Type B pancreatic cell (in vitro differentiated cells): Measurements from ENCODE around the gene HADH. TPM values are rescaled to one million over a fixed set of nuclear protein-coding genes. Genes with fewer than 3 reads are reported as not detected.

Experiments
- DNase-seq: peaks from one replicate; pipeline ENCODE4 v3.0.0; 2021; ENCODE audit warnings: mixed read lengths; ENCODE audit not compliant: unreplicated experiment; ENCODE audit errors: extremely low spot score
- H3K27ac Mint-ChIP-seq: 2 replicates; pipeline ENCODE4 v1.8.0; 2021; ENCODE audit warnings: mild to moderate bottlenecking, mixed read lengths
- H3K27me3 Mint-ChIP-seq: 2 replicates; pipeline ENCODE4 v1.8.0; 2021; ENCODE audit warnings: mixed read lengths
- H3K36me3 Mint-ChIP-seq: 2 replicates; pipeline ENCODE4 v1.8.0; 2021; ENCODE audit warnings: mixed read lengths
- H3K4me1 Mint-ChIP-seq: one replicate; pipeline ENCODE4 v1.8.0; 2021; ENCODE audit warnings: mixed read lengths; ENCODE audit not compliant: unreplicated experiment
- H3K4me3 Mint-ChIP-seq: 2 replicates; pipeline ENCODE4 v1.8.0; 2021; ENCODE audit warnings: mild to moderate bottlenecking, mixed read lengths
- H3K9me3 Mint-ChIP-seq: 2 replicates; pipeline ENCODE4 v1.8.0; 2021; ENCODE audit warnings: mixed read lengths
- CTCF ChIP-seq: fragments of 200-600 bp; sonication (generic); conservative IDR thresholded peaks from 2 replicates; pipeline ENCODE4 v1.5.0; 2021; ENCODE audit warnings: antibody characterized with exemption, mild to moderate bottlenecking
- total RNA-seq: library from RNA; stranded (reverse); gene quantifications from 2 replicates; pipeline ENCODE4 v1.2.1, GENCODE V29; 2021; ENCODE audit warnings: low replicate concordance

HADH gene
- total RNA-seq, 1 donor from 2014 or later, result 68.5 TPM

GRCh38 chr4:107999932-108000539 is 10.3 kb downstream of the HADH start:
- Mint-ChIP-seq H3K27me3 (peaks cover 8% of the 10 kb centered on the region), H3K27ac (no peak overlapping the region), H3K9me3 (peaks cover 5% of the 10 kb centered on the region), H3K36me3 (peaks cover 59% of the 10 kb centered on the region), H3K4me3 (no peak overlapping the region), H3K4me1 (peaks cover 24% of the 10 kb centered on the region)
- no peak for TF ChIP-seq CTCF
- DNase-seq, result no peak

- Mint-ChIP-seq H3K4me1 (peaks cover 19% of the 10 kb centered on the region), H3K27ac (no peak overlapping the region), H3K9me3 (peaks cover 5% of the 10 kb centered on the region), H3K4me3 (no peak overlapping the region), H3K27me3 (peaks cover 2% of the 10 kb centered on the region), H3K36me3 (peaks cover 59% of the 10 kb centered on the region)
- DNase-seq, result no peak
- no peak for TF ChIP-seq CTCF
Measured at GRCh38 chr4:108001540-108002135, 11.9 kb downstream of the HADH start.

- TF ChIP-seq CTCF, result no peak
- Mint-ChIP-seq H3K27ac (no peak overlapping the region), H3K36me3 (peaks cover 39% of the 10 kb centered on the region), H3K4me1 (peaks cover 8% of the 10 kb centered on the region), H3K27me3 (no peaks in the 10 kb centered on the region), H3K9me3 (peaks cover 5% of the 10 kb centered on the region), H3K4me3 (no peak overlapping the region)
- no peak for DNase-seq
Measured at GRCh38 chr4:108003982-108004515, 14.4 kb downstream of the HADH start.

- TF ChIP-seq CTCF, result no peak
- no peak overlapping the region for H3K4me3 Mint-ChIP-seq
- no peak overlapping the region for H3K27ac Mint-ChIP-seq
- peaks cover 41% of the 10 kb centered on the region for H3K36me3 Mint-ChIP-seq
- H3K27me3 Mint-ChIP-seq, result no peaks in the 10 kb centered on the region
- H3K4me1 Mint-ChIP-seq, result peaks cover 8% of the 10 kb centered on the region
- H3K9me3 Mint-ChIP-seq, result peaks cover 5% of the 10 kb centered on the region
- DNase-seq, result no peak
Measured at GRCh38 chr4:108004646-108005045, 15.0 kb downstream of the HADH start.

- Mint-ChIP-seq H3K36me3 (peaks cover 35% of the 10 kb centered on the region), H3K9me3 (no peaks in the 10 kb centered on the region), H3K27me3 (no peaks in the 10 kb centered on the region), H3K27ac (no peak overlapping the region), H3K4me1 (peaks cover 8% of the 10 kb centered on the region), H3K4me3 (no peak overlapping the region)
- no peak for TF ChIP-seq CTCF
- no peak for DNase-seq
Measured at GRCh38 chr4:108005807-108006206, 16.1 kb downstream of the HADH start.
